Upper lobe of left lung (tissue), 6 donors: Measurements from ENCODE around the gene ESAM. TPM values are rescaled to one million over a fixed set of nuclear protein-coding genes. Genes with fewer than 3 reads are reported as not detected.
A peak's percentile ranks its signal among the peaks of the same experiment; 100 is the strongest.

Source experiments
- ATAC-seq, 2 donors: fragments of 200-7000 bp; cut with Tn5 transposase; one replicate each; pipeline ENCODE4 v1.9.1; 2022; ENCODE audit warnings: mild to moderate bottlenecking in 2 of 2, moderate library complexity in 2 of 2; ENCODE audit not compliant: low FRiP score in 2 of 2
- DNase-seq, 2 donors: peaks; one replicate each; pipeline ENCODE4 v3.0.0-alpha.2; 2019 to 2020
- H3K27ac ChIP-seq, 4 donors: fragments of 200-600 bp; sonication (generic); one replicate each; pipeline ENCODE4 v1.5.1; 2016 to 2019
- H3K27me3 ChIP-seq, 4 donors: fragments of 200-600 bp; sonication (generic); one replicate each; pipeline ENCODE4 v1.5.1; 2017 to 2019
- H3K36me3 ChIP-seq, 4 donors: fragments of 200-600 bp; sonication (generic); one replicate each; pipeline ENCODE4 v1.5.1; 2016 to 2019
- H3K4me1 ChIP-seq, 4 donors: fragments of 200-600 bp; sonication (generic); one replicate each; pipeline ENCODE4 v1.5.1; 2018 to 2019
- H3K4me3 ChIP-seq, 4 donors: fragments of 200-600 bp; sonication (generic); one replicate each; pipeline ENCODE4 v1.5.1; 2017 to 2019; ENCODE audit warnings: mild to moderate bottlenecking in 2 of 4, moderate library complexity in 1 of 4
- H3K9me3 ChIP-seq, 4 donors: fragments of 200-600 bp; sonication (generic); one replicate each; pipeline ENCODE4 v1.5.1; 2018 to 2019
- EP300 ChIP-seq, 4 donors: sonication (generic); formaldehyde crosslinking; IDR thresholded peaks; one replicate each; pipeline ENCODE4 v1.5.1; 2017; ENCODE audit warnings: antibody characterized with exemption in 4 of 4, control low read depth in 2 of 4
- POLR2A ChIP-seq, 4 donors: fragments of 450-650 bp; IDR thresholded peaks; one replicate each; pipeline ENCODE4 v1.5.1; 2016 to 2017; ENCODE audit warnings: antibody characterized with exemption in 4 of 4, mild to moderate bottlenecking in 2 of 4
- POLR2AphosphoS5 ChIP-seq, 2 donors: sonication (generic); formaldehyde crosslinking; IDR thresholded peaks; one replicate each; pipeline ENCODE4 v1.5.1; 2017; ENCODE audit warnings: antibody characterized with exemption in 2 of 2
- WGBS, 2 donors: methylation state at CpG; one replicate each; pipeline ENCODE4 v1.1.5; 2017 to 2018; 5-methylcytosine and 5-hydroxymethylcytosine counted together
- total RNA-seq, 6 donors: library from RNA; depleted of rRNA in 4 of 6; stranded (reverse); fragments of >200 nt in 4 of 6; gene quantifications; one replicate each; pipeline versions ENCODE4 v1.1.0 to v1.2.1, GENCODE V29; 2016 to 2021
- TF ChIP-seq, protein P1 (sequence below), 6 experiments: fragments of 450-650 bp in 4 of 6; fragments of 200-600 bp in 2 of 6; sonication (generic) in 2 of 6; IDR thresholded peaks; one replicate each; pipeline ENCODE4 v1.5.1; 2016 to 2019; ENCODE audit warnings: antibody characterized with exemption in 6 of 6
- donor health status: DM: no; HTN: no; CAD: no; lungs with moderate emphysema.
- donor health status: DM: no; HTN: yes; CAD: no; lungs with severe emphysema.

The ESAM gene
- total RNA-seq, 6 donors from 2014 or later, result 39.8 to 177 (median 128) TPM

DNA sequence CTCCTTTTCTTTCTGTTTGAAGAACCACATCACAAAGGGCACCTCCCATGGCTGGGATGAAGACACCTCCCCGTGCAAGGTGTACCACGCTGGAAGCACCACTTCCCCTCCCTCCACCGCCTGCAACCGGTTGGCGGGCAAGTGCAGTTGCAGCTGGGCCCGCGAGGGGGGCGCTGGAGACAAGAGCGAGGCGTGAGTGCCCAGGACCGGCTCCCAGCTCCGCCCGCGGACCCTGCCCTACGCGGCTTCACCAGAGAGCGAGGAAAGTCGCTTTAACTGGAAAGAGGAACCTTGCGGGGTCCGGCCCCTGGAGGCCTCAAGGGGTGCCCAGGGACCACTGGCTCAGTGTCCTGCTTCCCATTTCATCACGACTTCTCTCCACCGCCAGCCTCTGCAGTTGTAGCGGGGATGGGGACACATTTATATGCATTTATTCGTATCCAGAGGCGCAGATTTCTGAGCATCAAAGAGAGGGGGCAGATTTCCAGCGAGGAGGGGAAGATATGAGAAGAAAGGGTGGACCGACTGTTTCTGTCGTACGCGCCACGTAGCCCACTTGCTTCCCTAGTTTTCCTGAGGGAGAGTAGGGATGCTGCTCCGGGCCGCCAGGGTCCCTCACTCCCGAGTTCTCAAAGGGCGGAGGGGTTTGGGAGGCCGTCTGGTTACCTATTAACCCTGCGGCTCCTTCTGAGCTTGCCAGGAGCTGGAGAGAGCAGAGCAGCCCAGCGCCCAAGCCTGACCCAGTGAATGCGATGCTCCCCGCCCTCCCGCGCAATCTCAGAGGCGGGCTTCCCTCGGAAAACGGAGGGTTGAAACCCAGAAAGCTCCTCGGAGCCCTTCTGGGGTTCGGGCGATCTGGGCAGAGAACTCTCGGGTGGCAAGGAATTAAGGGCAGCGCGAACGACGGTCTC lies 3.5 kb downstream of the ESAM start:
- peak overlapping the region; percentile 91 to 97 (median 95) for H3K27ac ChIP-seq
- ATAC-seq, result peak; percentile 79 to 85
- WGBS, 2 donors, result 9 to 14% methylated on average over 28 to 53 of the region's 53 CpGs
- H3K36me3 ChIP-seq, result peaks cover 0 to 40% (median 7%) of the 10 kb centered on the region in 4 donors
- TF ChIP-seq POLR2A (IDR thresholded peaks at IDR 0.05), result no peak
- TF ChIP-seq POLR2AphosphoS5 (IDR thresholded peaks at IDR 0.05), result peak in 1 of 2 donors; percentile 41
- TF ChIP-seq EP300 (IDR thresholded peaks at IDR 0.05), result no peak
- TF ChIP-seq, protein P1, sequence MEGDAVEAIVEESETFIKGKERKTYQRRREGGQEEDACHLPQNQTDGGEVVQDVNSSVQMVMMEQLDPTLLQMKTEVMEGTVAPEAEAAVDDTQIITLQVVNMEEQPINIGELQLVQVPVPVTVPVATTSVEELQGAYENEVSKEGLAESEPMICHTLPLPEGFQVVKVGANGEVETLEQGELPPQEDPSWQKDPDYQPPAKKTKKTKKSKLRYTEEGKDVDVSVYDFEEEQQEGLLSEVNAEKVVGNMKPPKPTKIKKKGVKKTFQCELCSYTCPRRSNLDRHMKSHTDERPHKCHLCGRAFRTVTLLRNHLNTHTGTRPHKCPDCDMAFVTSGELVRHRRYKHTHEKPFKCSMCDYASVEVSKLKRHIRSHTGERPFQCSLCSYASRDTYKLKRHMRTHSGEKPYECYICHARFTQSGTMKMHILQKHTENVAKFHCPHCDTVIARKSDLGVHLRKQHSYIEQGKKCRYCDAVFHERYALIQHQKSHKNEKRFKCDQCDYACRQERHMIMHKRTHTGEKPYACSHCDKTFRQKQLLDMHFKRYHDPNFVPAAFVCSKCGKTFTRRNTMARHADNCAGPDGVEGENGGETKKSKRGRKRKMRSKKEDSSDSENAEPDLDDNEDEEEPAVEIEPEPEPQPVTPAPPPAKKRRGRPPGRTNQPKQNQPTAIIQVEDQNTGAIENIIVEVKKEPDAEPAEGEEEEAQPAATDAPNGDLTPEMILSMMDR (IDR thresholded peaks at IDR 0.05), result peak; percentile 84 to 90 (median 86)
- peak; percentile 92 to 94 for DNase-seq
- peaks cover 34 to 86% (median 72%) of the 10 kb centered on the region in 4 donors for H3K4me1 ChIP-seq
- peak overlapping the region; percentile 34 to 80 (median 64) for H3K4me3 ChIP-seq
- H3K27me3 ChIP-seq, result peaks cover 0 to 9% (median 5%) of the 10 kb centered on the region in 4 donors
- no peaks in the 10 kb centered on the region for H3K9me3 ChIP-seq

DNA sequence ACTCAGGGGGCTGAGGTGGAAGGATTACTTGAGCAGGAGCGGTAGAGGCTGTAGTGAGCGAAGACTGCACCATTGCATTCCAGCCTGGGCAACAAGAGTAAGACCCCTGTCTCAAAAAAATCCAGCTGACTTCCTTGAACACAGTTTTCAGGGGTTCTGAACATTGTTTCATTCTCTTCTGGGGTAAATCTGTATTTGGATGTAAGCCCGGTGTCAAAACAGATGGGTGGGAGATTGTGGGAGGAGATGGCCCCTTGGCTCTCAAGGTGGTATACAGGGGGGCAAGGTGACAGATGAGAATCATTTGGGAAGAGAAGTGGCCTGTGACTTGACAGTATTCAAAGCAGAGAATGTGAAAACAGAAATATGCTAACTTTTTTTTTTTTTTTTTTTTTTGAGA lies 4.8 kb downstream of the ESAM start:
- peaks cover 0 to 9% (median 5%) of the 10 kb centered on the region in 4 donors for H3K27me3 ChIP-seq
- H3K4me3 ChIP-seq, result no peak overlapping the region
- ATAC-seq, result no peak
- H3K27ac ChIP-seq, result peak overlapping the region in 2 of 4 donors; percentile 8 to 93
- H3K36me3 ChIP-seq, result peaks cover 0 to 52% (median 8%) of the 10 kb centered on the region in 4 donors
- no peak for TF ChIP-seq POLR2A (IDR thresholded peaks at IDR 0.05)
- 62 to 89% methylated on average over 3 of the region's 3 CpGs for WGBS, 2 donors
- H3K4me1 ChIP-seq, result peaks cover 43 to 85% (median 73%) of the 10 kb centered on the region in 4 donors
- DNase-seq, result no peak
- H3K9me3 ChIP-seq, result no peaks in the 10 kb centered on the region

DNA sequence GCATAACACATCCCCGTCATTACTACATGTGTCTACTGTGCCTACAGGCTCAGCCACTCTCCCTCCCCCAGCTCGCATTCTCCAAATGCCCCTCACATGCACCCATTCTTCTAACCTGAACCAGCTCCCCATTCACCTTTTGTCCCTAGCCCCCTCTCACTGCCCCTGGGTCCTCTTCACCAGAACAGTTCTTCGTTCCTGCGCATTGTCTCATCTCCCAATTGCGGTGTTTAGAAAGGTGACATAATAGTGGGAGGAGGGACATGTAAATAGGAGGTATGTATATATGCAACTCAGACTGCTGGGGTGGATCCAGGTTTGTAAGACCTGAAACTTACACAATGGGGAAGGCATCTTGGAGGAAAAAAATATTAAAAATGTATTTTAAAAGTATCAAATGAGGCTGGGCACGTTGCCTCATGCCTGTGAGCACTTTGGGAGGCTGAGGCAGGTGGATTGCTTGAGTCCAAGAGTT lies 5.3 kb downstream of the ESAM start:
- Histone ChIP-seq H3K27me3 (peaks cover 0 to 6% (median 3%) of the 10 kb centered on the region in 4 donors), H3K4me1 (peaks cover 44 to 83% (median 73%) of the 10 kb centered on the region in 4 donors), H3K9me3 (no peaks in the 10 kb centered on the region), H3K4me3 (no peak overlapping the region), H3K27ac (peak overlapping the region in 2 of 4 donors; percentile 8 to 93), H3K36me3 (peaks cover 0 to 57% (median 9%) of the 10 kb centered on the region in 4 donors)
- no peak for TF ChIP-seq POLR2A (IDR thresholded peaks at IDR 0.05)
- TF ChIP-seq, protein P1 (IDR thresholded peaks at IDR 0.05), result no peak
- TF ChIP-seq EP300 (IDR thresholded peaks at IDR 0.05), result no peak
- no peak for TF ChIP-seq POLR2AphosphoS5 (IDR thresholded peaks at IDR 0.05)
- ATAC-seq (no peak), DNase-seq (no peak)
- 70 to 72% methylated on average over 6 of the region's 6 CpGs for whole genome bisulfite sequencing, 2 donors

DNA sequence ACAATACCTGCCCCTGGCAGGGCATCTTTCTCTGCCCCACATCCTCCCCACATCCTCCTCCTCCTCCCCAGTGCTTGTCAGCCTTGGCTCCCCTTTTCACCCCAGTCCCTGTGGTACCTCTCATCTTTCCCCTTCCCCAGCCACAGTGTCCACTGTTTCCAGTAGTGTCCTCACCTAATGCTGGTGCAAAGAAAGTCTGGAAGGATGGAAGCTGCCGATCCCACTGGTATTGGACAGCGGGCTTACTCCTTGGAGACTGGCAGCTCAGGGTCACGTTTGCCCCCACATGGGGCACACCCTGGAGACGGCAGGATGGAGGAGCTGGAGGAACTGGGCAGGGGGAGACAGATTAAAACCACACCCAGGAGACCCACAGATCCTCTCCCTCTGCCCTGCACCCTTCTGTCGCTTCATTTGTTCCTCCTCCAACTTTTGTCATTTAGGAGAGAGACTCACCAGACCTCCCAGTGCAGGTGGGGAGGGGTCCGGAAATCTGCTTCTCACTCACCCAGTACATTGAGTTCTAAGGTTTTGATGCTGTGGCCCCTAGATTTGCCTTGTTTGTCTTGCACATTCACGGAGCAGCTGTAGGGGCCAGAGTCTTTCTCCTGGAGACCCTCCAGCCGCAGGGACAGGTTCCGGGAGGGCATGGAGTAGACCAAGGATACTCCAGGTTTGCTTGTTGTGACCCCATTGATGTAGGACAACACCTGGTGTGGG lies 5.9 kb downstream of the ESAM start:
- H3K27ac ChIP-seq, result peak overlapping the region in 3 of 4 donors; percentile 8 to 38 (median 35)
- peaks cover 47 to 86% (median 72%) of the 10 kb centered on the region in 4 donors for H3K4me1 ChIP-seq

More for the DNA sequence above, 5.9 kb downstream of the ESAM start:
- DNase-seq (no peak), ATAC-seq (no peak)
- TF ChIP-seq POLR2A (IDR thresholded peaks at IDR 0.05) (no peak), POLR2AphosphoS5 (IDR thresholded peaks at IDR 0.05) (no peak), EP300 (IDR thresholded peaks at IDR 0.05) (no peak)
- TF ChIP-seq, protein P1 (IDR thresholded peaks at IDR 0.05), result no peak
- Histone ChIP-seq H3K9me3 (no peaks in the 10 kb centered on the region), H3K36me3 (peaks cover 0 to 62% (median 10%) of the 10 kb centered on the region in 4 donors), H3K27me3 (peaks cover 0 to 6% (median 3%) of the 10 kb centered on the region in 4 donors), H3K4me3 (no peak overlapping the region)
- 70 to 73% methylated on average over 9 of the region's 9 CpGs for WGBS, 2 donors
